HK-2 (cell line): Measurements from ENCODE around the gene ZNF563.
A peak's percentile ranks its signal among the peaks of the same experiment; 100 is the strongest.
"Not testable (repeated sequence)": the region's sequence is repeated elsewhere in the genome, so short reads cannot be mapped to it uniquely, and the experiment has no call there.

Source experiments
- DNase-seq: peaks from one replicate; pipeline ENCODE4 v3.0.0-alpha.2; 2018; ENCODE audit not compliant: unreplicated experiment

Gene ZNF563

GRCh38 chr19:12333162-12334159 is at the start of gene ZNF563:
Gene ZNF563, minus strand, starts transcription at chr19:12333633. Its CDS starts 151 bp downstream, at chr19:12333482.
- peak; percentile 85 for DNase-seq

DNA sequence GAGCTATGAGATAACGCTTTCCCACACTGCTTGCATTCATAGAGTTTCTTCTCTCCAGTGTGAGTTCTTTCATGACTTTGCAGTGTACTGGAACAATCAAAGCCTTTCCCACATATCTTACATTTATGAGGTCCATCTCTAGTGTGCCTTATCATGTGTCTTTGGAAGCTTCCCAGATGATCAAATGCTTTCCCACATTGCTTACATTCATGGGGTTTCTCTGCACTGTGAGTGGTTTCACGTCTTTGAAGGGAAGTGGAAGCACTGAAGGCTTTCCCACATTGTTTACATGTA is 47.0 kb upstream of the ZNF563 start:
- DNase-seq: no peak

DNA sequence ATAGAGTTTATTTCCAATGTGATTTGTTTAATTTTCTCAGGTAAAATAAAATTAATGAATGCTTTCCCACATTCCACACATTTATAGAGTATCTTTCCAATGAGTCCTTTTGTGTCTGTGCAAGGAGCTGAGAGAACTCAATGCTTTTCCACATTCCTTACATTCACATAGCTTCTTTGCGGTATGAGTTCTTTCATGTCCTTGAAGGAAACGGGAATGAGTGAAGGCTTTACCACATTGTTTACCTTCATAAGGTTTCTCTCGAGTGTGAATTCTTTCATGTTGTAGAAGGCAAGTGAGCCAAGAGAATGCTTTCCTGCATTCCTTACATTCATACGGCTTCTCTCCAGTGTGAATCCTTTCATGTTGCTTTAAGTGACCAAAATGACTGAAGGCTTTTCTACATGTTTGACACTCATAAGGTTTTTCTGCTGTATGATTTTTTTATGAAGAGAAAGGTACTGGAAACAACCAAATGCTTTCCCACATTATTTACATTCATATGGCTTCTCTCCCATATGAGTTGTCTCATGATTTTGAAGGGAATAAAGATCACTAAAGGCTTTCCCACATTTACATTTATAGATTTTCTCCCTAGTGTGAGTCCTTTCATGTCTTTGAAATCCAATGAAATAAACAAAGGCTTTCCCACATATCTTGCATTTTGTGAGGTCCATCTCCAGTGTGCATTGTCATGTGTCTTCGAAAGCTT is 46.5 kb upstream of the ZNF563 start:
- no peak for DNase-seq

GRCh38 chr19:12374026-12374425 is 40.6 kb upstream of the ZNF563 start:
- no peak for DNase-seq

DNA sequence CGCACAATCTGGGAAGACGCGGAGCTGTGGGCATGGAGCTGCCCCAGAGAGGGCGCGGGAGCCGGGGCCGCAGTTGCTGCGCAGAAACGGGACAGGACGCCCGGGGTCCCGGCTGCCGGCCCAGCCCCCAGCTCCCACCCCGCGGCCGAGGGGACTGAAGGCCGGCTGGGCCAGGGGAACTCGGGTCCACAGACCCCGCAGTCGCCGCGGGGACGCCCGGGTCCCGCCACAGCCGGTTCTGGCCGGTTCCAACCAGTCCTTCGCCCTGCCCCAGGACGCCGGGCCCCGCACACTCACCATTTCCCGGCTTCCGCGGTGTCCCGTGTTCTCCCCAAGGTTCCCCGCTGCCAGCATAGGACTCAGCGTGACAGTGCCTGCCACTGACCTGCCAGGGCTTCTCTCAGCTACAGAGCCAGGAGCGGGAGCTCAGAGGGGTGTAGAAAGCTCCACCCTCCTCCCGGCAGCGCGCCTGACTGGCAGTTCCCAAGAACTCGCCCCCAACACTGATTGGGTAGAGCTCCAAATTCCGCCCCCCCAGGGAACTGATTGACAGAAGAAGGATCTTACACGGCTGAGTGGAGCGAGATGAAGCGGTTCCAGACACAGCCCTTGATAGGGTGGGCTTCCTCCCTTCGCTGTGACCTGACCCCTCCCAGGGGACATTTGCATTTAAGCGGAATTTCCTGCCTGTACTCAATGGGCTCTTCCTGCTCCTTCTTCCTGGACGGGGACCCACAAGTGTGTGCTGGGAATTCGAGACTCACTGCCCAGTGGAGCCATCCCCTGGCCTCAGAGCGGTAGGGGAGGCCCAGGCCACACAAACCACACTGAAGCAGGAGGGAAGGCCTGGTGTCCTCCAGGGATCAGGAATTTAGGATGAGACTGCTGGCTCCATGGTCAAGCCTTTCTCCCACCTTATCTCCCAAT is 32.1 kb upstream of the ZNF563 start, which contains the start of gene ZNF442:
TSS of gene ZNF442 (minus strand) at position 448 of the 927 bp plus-strand sequence. CDS start 2,052 bp downstream, outside the sequence.
- peak; percentile 94 for DNase-seq

GRCh38 chr19:12364391-12365235 is 31.2 kb upstream of the ZNF563 start:
- peak; percentile 20 for DNase-seq

DNA sequence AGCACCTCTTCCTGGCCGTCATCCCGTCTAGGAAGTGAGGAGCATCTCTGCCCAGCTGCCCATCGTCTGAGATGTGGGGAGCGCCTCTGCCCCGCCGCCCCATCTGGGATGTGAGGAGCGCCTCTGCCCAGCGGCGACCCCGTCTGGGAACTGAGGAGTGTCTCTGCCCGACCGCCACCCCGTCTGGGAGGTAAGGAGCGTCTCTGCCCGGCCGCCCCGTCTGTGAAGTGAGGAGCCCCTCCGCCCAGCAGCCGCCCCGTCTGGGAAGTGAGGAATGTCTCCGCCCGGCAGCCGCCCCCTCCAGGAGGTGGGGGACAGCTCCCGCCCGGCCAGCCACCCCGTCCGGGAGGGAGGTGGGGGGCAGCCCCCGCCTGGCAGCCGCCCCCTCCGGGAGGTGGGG is 28.8 kb upstream of the ZNF563 start:
- not testable (repeated sequence) for DNase-seq

DNA sequence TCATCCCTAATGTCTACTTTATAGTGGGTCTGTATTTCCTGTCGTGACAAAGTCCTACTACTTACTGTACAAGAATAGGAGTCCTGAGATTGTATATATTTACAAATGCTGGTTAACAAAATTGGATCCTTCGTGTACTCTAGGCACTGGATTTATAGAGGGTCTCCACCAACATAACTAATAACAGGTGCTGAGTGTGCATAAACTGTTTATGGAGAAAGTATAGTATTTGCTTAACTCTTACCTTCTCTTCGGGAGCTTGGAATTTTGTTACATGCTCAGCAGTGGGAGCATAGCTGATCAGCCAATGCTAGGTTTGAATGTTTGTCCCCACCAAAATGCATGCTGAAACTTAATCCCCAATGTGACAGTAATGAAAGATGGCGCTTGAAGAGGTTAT is 19.9 kb upstream of the ZNF563 start:
- DNase-seq: no peak

DNA sequence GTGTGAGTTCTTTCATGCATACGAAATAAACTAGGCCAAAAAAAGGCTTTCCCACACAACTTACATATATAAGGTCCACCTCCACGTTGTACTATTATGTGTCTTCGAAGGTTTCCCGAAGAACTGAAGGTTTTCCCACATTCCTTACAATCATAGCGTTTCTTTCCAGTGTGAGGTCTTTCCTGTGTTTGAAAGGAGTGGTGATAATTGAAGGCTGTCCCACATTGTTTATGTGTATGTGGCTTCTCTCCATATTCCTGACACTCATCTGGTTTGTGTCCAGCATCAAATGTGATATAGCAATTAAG is 17.4 kb upstream of the ZNF563 start:
- no peak for DNase-seq

- no peak for DNase-seq
Observed at GRCh38 chr19:12350185-12350889, 16.9 kb upstream of the ZNF563 start.

DNA sequence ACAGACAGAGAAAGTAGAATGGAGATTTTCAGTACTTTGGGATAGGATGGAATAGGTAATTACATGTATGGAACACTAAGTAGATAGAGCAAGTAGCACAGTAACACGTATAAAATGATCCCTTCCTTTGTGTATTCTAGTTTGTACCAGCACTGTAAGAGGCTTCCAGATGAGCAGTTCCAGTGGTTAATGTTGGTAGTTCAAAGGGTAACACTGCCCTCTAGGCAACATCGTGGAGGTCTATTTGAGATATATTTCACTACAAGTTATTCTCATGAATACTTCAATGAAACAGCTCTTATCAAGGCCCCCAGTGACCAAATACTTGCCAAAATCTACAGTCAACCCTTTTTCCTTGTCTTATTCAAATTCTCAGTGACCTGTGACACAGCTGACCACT is 13.5 kb upstream of the ZNF563 start:
- DNase-seq: no peak

- no peak for DNase-seq
Observed at GRCh38 chr19:12345197-12345596, 11.8 kb upstream of the ZNF563 start.

GRCh38 chr19:12331211-12331941 is 2.1 kb downstream of the ZNF563 start:
- peak; percentile 5 for DNase-seq

DNA sequence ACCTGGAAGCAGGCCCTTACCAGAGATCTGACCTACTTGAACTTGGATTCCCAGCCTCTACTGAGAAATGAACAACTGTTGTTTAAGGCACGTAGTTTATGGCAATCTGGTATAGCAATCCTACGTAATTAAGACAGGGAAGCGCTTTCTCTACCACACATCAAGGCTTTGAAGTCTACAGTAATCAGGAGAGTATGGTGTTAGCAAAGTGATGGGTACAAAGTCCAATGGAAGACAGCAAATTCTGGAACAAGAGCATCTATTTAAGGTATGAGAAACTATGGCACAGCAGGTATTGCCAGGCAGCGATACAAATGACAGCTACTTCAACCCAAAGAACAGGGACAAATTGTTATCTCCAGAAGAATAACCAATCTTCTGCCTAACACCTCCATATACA is 3.1 kb downstream of the ZNF563 start:
- no peak for DNase-seq

GRCh38 chr19:12325690-12326089 is 7.7 kb downstream of the ZNF563 start:
- DNase-seq: no peak

DNA sequence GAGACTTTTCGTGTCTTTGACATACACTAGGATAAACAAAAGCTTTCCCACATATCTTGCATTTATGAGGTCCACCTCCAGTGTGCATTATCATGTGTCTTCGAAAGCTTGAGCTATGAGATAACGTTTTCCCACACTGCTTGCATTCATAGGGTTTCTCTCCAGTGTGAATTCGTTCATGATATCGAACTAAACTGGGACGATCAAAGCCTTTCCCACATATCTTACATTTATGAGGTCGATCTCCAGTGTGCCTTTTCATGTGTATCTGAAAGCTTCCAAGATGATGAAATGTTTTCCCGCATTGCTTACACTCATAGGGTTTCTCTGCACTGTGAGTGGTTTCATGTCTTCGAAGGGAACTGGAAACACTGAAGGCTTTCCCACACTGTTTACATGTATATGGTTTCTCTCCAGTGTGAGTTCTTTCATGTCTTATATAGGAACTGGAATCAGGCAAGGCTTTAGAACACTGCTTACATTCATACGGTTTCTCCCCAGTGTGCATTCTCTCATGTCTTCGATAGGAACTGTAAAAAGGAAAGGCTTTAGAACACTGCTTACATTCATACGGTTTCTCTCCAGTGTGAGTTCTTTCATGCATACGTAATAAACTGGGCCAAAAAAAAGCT is 14.5 kb downstream of the ZNF563 start:
- no peak for DNase-seq

DNA sequence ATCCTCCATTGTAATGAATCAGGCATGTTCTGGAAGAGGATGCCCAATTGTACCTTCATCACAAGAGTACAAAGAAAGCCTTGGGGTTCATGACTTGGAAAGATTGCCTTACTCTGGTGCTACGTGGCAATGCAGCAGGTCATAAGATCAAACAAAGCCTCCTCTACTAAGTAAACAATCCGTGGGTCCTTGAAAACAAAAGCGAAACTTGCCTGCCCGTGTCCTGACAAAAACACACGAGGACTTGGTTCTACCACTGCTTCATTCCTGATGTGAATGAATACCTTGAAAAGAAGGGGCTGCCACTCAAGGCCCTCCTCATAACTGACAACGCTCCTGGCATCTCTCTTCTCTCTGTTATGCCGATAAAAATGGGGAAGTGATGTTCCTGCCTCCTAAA is 18.9 kb downstream of the ZNF563 start:
- no peak for DNase-seq

GRCh38 chr19:12308891-12309290 is 24.5 kb downstream of the ZNF563 start:
- not testable (repeated sequence) for DNase-seq

GRCh38 chr19:12295191-12295590 is 38.2 kb downstream of the ZNF563 start:
- no peak for DNase-seq
